Parathyroid adenoma (tissue), 2 donors: ENCODE data around the gene DGKG.

Experiments used
- H2AFZ ChIP-seq: fragments of 300-600 bp; sonication (generic); one replicate; pipeline ENCODE4 v1.7.0; 2017; ENCODE audit warnings: antibody characterized with exemption, mild to moderate bottlenecking
- H3K27ac ChIP-seq: fragments of 300-600 bp; sonication (generic); one replicate; pipeline ENCODE4 v1.7.0; 2017
- H3K27me3 ChIP-seq: fragments of 300-600 bp; sonication (generic); one replicate; pipeline ENCODE4 v1.7.0; 2017; ENCODE audit warnings: low read length; ENCODE audit not compliant: control insufficient read depth, insufficient read depth
- H3K36me3 ChIP-seq: fragments of 300-600 bp; sonication (generic); one replicate; pipeline ENCODE4 v1.7.0; 2017; ENCODE audit warnings: low read length; ENCODE audit not compliant: control insufficient read depth, insufficient read depth
- H3K4me1 ChIP-seq: fragments of 300-600 bp; sonication (generic); one replicate; pipeline ENCODE4 v1.7.0; 2017; ENCODE audit warnings: control low read depth
- H3K4me2 ChIP-seq: fragments of 300-600 bp; sonication (generic); one replicate; pipeline ENCODE4 v1.7.0; 2017; ENCODE audit warnings: low read length
- H3K4me3 ChIP-seq: fragments of 300-600 bp; sonication (generic); one replicate; pipeline ENCODE4 v1.7.0; 2017; ENCODE audit warnings: low read depth, low read length
- H3K79me2 ChIP-seq: fragments of 300-600 bp; sonication (generic); one replicate; pipeline ENCODE4 v1.7.0; 2017; ENCODE audit warnings: control low read depth
- H3K9ac ChIP-seq: fragments of 300-600 bp; sonication (generic); one replicate; pipeline ENCODE4 v1.7.0; 2017; ENCODE audit warnings: mild to moderate bottlenecking
- H3K9me3 ChIP-seq: fragments of 300-600 bp; sonication (generic); one replicate; pipeline ENCODE4 v1.7.0; 2017; ENCODE audit warnings: low read length; ENCODE audit not compliant: control insufficient read depth
- TF ChIP-seq, protein P1 (sequence below): fragments of 300-600 bp; sonication (generic); IDR thresholded peaks from one replicate; pipeline ENCODE4 v1.7.0; 2017; ENCODE audit warnings: antibody characterized with exemption, mild to moderate bottlenecking
- donor health status: primary hyperparathyroidism.

DGKG gene

DNA sequence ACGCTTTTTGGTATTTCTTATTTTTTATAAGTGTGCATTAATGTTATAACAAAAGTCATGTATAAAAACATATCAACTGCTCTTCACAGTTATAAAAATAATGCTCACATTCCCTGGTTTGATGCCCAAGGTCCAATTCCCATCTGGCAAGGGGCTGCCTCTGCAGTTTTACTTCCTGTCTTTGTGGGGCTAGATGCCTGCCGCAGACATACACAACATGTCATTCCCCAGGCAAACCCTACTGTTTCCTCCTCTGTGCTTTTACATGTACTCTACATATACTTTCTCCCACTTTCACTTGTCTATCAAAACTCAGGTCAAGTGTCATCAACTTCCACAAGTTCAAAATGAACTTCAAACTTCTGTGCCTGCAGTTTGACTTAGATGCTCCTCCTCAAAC is 192.7 kb downstream of the DGKG start:
- H3K4me1 ChIP-seq: no peaks in the 10 kb centered on the region
- H3K9me3 ChIP-seq: no peaks in the 10 kb centered on the region
- TF ChIP-seq, protein P1, sequence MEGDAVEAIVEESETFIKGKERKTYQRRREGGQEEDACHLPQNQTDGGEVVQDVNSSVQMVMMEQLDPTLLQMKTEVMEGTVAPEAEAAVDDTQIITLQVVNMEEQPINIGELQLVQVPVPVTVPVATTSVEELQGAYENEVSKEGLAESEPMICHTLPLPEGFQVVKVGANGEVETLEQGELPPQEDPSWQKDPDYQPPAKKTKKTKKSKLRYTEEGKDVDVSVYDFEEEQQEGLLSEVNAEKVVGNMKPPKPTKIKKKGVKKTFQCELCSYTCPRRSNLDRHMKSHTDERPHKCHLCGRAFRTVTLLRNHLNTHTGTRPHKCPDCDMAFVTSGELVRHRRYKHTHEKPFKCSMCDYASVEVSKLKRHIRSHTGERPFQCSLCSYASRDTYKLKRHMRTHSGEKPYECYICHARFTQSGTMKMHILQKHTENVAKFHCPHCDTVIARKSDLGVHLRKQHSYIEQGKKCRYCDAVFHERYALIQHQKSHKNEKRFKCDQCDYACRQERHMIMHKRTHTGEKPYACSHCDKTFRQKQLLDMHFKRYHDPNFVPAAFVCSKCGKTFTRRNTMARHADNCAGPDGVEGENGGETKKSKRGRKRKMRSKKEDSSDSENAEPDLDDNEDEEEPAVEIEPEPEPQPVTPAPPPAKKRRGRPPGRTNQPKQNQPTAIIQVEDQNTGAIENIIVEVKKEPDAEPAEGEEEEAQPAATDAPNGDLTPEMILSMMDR: no peak
- H2AFZ ChIP-seq: no peak overlapping the region
- no peaks in the 10 kb centered on the region for H3K36me3 ChIP-seq
- no peak overlapping the region for H3K4me2 ChIP-seq
- no peak overlapping the region for H3K27ac ChIP-seq
- H3K27me3 ChIP-seq: no peaks in the 10 kb centered on the region
- H3K9ac ChIP-seq: no peak overlapping the region
- no peak overlapping the region for H3K4me3 ChIP-seq
- no peaks in the 10 kb centered on the region for H3K79me2 ChIP-seq

DNA sequence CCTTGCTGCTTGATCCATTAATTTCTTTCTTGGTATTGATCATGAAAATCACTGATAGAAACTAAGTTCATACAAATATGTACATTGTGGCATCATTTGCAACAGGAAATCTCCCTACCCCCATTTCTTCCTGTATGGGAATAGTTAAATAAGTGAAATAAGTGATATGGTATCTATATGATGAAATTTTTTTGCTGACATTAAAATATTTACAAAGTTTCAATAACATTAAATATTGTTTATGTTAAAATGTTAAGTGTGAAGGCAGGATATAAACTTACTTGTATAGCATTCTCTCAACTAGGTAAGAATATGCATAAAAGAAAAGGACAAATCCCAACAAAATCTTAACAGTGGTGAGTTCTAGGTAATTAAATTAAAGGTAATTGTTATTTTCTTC is 193.1 kb downstream of the DGKG start:
- Histone ChIP-seq H3K9ac (no peak overlapping the region), H3K79me2 (no peaks in the 10 kb centered on the region), H3K27ac (no peak overlapping the region), H3K4me2 (no peak overlapping the region), H3K27me3 (no peaks in the 10 kb centered on the region), H3K4me3 (no peak overlapping the region), H2AFZ (no peak overlapping the region), H3K4me1 (no peaks in the 10 kb centered on the region), H3K36me3 (no peaks in the 10 kb centered on the region), H3K9me3 (no peaks in the 10 kb centered on the region)
- TF ChIP-seq, protein P1: no peak

DNA sequence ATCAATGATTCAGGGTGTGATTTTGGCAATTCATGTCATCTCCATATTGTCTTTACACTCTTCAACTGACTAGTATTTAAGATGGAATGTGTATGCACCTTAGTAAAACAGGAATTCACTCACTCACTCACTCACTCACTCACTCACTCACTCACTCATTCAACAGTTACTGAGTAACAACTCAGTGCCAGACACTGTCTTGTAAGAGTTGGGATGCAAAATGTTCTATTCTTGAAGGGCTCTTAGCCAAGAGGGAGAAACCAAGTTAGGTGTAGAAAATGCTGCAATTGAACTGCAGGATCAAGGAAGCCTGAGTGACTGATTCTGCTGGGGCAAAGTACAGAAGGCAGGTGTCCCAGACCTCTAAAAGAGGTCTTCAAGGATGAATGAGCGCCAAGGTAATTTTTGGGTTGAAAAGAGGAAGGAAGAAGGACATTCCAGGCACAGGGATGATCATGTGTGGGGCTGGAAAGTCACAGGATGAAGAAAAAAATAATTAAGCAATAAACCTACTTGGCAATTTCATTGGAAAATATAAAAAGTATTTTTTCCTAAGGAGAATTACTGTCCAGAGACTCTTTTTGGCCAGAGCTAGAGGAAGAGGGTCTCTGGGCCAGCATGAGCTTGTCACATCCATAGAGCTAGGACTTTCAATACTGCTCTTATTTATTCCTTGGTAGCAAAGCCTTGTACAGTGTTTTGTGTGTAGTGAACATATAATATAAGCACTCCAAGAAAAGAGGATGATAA is 194.2 kb downstream of the DGKG start:
- TF ChIP-seq, protein P1: no peak
- Histone ChIP-seq H2AFZ (no peak overlapping the region), H3K27ac (no peak overlapping the region), H3K4me3 (no peak overlapping the region), H3K36me3 (no peaks in the 10 kb centered on the region), H3K79me2 (no peaks in the 10 kb centered on the region), H3K4me2 (no peak overlapping the region), H3K27me3 (no peaks in the 10 kb centered on the region), H3K9me3 (no peaks in the 10 kb centered on the region), H3K9ac (no peak overlapping the region), H3K4me1 (no peaks in the 10 kb centered on the region)

DNA sequence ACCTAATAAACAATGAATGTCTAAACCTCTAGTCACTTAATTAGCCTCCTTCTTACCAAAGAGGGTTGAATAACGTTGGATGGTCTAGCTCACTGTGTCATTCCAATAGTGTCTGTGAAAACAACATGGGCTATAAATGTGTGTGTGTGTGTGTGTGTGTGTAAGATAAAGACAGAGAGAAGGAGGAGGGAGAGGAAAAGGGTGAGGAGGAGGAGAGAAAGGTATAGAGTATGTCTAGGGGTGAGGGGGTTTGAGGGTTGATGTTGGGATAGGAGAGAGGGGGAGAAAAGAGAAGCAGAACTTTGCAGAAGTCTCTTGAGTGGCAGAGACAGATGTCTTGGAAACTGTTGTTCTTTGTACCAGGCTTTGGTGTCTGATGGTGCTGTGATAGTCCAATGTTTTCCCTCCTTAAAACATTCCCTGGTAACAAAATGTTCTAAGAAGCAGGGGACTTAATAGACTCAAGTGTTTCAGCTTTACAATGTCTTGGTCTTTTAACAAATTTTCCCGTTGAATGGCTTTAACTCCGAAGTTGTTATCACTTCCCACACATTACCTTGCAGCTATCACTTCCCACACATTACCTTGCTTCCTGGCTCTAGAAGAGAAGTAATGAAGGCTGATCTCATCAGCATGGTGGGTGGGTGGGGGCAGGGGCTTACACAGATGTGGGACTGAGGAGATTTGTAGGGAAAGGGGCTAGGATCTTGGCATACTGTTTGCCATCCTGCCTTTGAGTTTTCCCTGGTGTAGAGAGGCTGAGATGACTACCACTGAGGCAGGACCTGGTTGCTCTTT is 195.3 kb downstream of the DGKG start:
- no peak overlapping the region for H3K4me3 ChIP-seq
- no peak overlapping the region for H3K27ac ChIP-seq

More for the DNA sequence above, 195.3 kb downstream of the DGKG start:
- no peaks in the 10 kb centered on the region for H3K36me3 ChIP-seq
- H3K4me1 ChIP-seq: no peaks in the 10 kb centered on the region
- H3K9me3 ChIP-seq: no peaks in the 10 kb centered on the region
- no peak overlapping the region for H3K4me2 ChIP-seq
- no peaks in the 10 kb centered on the region for H3K79me2 ChIP-seq
- no peak overlapping the region for H3K9ac ChIP-seq
- TF ChIP-seq, protein P1: no peak
- H2AFZ ChIP-seq: no peak overlapping the region
- H3K27me3 ChIP-seq: no peaks in the 10 kb centered on the region
